ENCODE data around the gene HSD17B3. TPM values are rescaled to one million over a fixed set of nuclear protein-coding genes. Genes with fewer than 3 reads are reported as not detected.
"Not testable (repeated sequence)": the region's sequence is repeated elsewhere in the genome, so short reads cannot be mapped to it uniquely, and the experiment has no call there.

The HSD17B3 gene
- total RNA-seq, 1 donor from 2014 or later = not detected

- H3K27me3 ChIP-seq (ENCODE audit: control insufficient read depth, insufficient read depth, low read length) = no peaks in the 10 kb centered on the region
- no peak overlapping the region for H3K4me3 ChIP-seq (ENCODE audit: low read depth, low read length)
- no peaks in the 10 kb centered on the region for H3K36me3 ChIP-seq (ENCODE audit: control insufficient read depth, insufficient read depth, low read length)
- no peak for TF ChIP-seq CTCF (IDR thresholded peaks at IDR 0.05; ENCODE audit: insufficient read depth, low read length, poor library complexity, severe bottlenecking)
- peak; percentile 63 for DNase-seq (ENCODE audit: low read depth)
Measured at GRCh38 chr9:96331236-96331947, 29.4 kb upstream of the HSD17B3 start.

GRCh38 chr9:96327694-96328352, 25.8 kb upstream of the HSD17B3 start:
- DNase-seq (ENCODE audit: low read depth) = no peak
- no peaks in the 10 kb centered on the region for H3K27me3 ChIP-seq (ENCODE audit: control insufficient read depth, insufficient read depth, low read length)
- no peak overlapping the region for H3K4me3 ChIP-seq (ENCODE audit: low read depth, low read length)
- no peaks in the 10 kb centered on the region for H3K36me3 ChIP-seq (ENCODE audit: control insufficient read depth, insufficient read depth, low read length)
- TF ChIP-seq CTCF (IDR thresholded peaks at IDR 0.05; ENCODE audit: insufficient read depth, low read length, poor library complexity, severe bottlenecking) = peak; percentile 76

- Histone ChIP-seq H3K36me3 (ENCODE audit: control insufficient read depth, insufficient read depth, low read length) (no peaks in the 10 kb centered on the region), H3K27me3 (ENCODE audit: control insufficient read depth, insufficient read depth, low read length) (no peaks in the 10 kb centered on the region), H3K4me3 (ENCODE audit: low read depth, low read length) (no peak overlapping the region)
- DNase-seq (ENCODE audit: low read depth) = no peak
- no peak for TF ChIP-seq CTCF (IDR thresholded peaks at IDR 0.05; ENCODE audit: insufficient read depth, low read length, poor library complexity, severe bottlenecking)
Measured at GRCh38 chr9:96323169-96323568, 21.2 kb upstream of the HSD17B3 start.

GRCh38 chr9:96322736-96323135, 20.8 kb upstream of the HSD17B3 start:
- not testable (repeated sequence) for H3K27me3 ChIP-seq (ENCODE audit: control insufficient read depth, insufficient read depth, low read length); H3K36me3 ChIP-seq (ENCODE audit: control insufficient read depth, insufficient read depth, low read length); H3K4me3 ChIP-seq (ENCODE audit: low read depth, low read length); DNase-seq (ENCODE audit: low read depth)

GRCh38 chr9:96322210-96322609, 20.2 kb upstream of the HSD17B3 start:
- H3K27me3 ChIP-seq (ENCODE audit: control insufficient read depth, insufficient read depth, low read length); H3K4me3 ChIP-seq (ENCODE audit: low read depth, low read length); H3K36me3 ChIP-seq (ENCODE audit: control insufficient read depth, insufficient read depth, low read length); DNase-seq (ENCODE audit: low read depth): not testable (repeated sequence)

- Histone ChIP-seq H3K27me3 (ENCODE audit: control insufficient read depth, insufficient read depth, low read length) (no peaks in the 10 kb centered on the region), H3K36me3 (ENCODE audit: control insufficient read depth, insufficient read depth, low read length) (no peaks in the 10 kb centered on the region), H3K4me3 (ENCODE audit: low read depth, low read length) (no peak overlapping the region)
- DNase-seq (ENCODE audit: low read depth) = no peak
- no peak for TF ChIP-seq CTCF (IDR thresholded peaks at IDR 0.05; ENCODE audit: insufficient read depth, low read length, poor library complexity, severe bottlenecking)
Measured at GRCh38 chr9:96321515-96321914, 19.5 kb upstream of the HSD17B3 start.
